GM03348 (cell line): ENCODE results near the gene TCF7L2.

Experiments used
- DNase-seq: peaks from one replicate; pipeline ENCODE4 v3.0.0; 2012; ENCODE audit warnings: low spot score

The TCF7L2 gene

GRCh38 chr10:113000442-113000841 is 50.4 kb downstream of the TCF7L2 start:
- no peak for DNase-seq

DNA sequence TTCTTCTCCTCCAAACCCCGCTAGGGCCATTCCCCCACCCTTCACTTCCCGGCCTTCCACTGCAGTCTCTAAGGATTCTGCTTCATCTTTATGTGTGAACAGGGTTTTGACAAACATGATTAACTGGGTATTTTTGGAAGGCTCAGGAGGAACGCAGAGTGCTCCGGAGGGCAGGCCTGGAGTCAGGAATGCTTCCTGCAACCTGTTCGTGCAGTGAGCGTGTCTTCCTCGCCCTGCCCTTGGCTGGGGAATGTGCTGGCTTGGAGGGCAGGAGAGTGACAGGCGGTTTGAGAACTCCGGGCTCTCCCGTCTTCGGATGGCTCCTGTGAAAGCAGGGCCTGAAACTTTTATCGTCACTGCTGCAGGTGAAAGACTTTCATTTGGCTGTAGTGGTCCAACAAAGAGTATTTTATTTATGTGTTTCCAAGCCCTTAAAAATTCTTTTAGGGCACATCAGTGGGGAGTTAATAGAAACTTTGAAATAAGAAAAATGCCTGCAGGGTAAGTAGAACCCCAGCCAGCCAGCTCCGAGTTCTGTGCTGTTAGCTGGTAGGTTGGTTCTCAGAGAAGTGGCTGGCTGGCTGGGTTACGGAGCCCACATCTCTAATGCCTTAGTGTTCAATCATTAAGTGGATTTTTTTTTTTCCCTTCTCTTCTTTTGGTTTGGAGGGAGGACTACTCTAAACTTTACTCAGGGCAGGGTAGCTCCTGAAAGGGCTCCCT is 51.0 kb downstream of the TCF7L2 start:
- peak; percentile 62 for DNase-seq

DNA sequence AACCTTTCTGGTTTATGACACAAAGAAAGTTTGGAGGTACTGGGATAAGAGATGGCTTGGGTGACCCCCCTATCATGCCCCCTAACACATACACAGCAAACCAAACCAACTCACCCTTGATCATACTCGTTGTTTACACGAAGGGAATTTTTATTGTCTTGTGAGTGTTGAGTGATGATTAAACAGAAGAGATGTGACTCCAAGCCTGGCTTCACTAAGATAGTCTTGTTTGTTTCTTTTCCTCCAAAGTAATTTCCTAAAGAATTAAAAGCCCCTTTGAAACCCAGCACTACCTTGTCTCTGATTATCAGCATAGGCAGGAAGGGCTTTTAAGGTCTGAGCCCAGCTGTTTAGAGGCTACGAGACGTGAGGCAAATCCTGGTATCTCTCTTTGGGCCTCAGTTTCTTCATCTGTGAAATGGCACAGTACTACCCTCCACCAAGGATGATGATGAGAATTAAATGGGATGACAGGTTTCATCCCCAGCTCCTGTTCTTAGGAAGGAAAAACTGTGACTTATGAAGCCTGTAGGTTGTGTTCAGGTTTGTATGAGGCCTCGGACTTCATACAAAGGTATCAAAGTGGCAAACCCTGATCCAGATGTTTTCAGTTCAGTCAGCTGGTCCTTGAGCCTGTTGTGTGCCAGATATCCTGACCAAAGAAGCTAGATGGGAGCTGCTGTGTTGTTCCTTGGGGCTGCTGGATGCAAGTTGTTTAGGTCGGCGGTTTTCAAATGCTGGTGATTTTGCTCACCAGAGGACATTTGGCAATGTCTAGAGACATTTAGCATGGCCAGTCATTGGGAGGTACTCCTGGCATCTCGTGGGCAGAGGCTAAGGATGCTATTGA is 51.8 kb downstream of the TCF7L2 start:
- DNase-seq: no peak

DNA sequence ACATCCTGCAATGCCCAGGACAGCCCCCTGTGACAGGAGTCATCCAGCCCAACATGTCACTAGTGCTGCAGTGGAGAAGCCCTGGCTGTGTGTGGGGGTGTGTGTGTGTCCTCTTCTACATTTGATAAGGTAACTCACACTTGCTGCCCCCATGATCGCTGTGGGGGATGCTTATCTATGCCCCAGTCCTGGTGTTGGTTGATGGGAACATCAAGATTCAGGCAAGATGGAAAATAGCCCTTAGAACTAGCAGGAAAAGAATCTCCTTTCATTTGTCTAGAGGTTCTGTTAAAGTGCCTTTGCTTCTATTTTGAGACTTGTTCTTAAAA is 52.4 kb downstream of the TCF7L2 start:
- no peak for DNase-seq

GRCh38 chr10:113003052-113003451 is 53.0 kb downstream of the TCF7L2 start:
- no peak for DNase-seq

DNA sequence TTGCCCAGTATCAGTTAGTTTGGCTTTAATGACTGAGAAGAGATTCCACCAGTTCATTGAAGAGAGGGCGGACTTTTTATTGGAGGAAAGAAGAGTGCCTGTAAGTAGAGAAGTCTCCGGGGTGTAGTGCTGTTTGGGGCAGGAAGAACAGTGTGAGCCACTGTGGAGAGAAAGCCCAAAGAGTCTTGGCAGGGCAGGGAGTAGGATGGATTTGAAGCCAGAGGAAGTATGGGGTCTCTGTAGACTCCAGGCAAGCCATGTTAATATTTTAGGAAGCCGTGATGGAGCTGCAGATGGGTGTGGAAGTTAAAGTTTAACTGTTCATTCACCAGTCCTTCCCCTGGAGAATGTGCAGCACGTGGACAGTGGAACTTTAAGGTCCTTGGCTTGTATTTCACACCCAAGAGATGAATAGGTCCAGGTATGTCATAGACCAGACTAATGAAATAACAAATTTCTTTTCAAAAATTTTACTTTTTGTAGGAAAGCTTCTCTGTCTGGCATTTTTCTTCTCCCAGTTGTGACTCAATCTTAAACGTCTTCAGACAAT is 54.1 kb downstream of the TCF7L2 start:
- DNase-seq: no peak

DNA sequence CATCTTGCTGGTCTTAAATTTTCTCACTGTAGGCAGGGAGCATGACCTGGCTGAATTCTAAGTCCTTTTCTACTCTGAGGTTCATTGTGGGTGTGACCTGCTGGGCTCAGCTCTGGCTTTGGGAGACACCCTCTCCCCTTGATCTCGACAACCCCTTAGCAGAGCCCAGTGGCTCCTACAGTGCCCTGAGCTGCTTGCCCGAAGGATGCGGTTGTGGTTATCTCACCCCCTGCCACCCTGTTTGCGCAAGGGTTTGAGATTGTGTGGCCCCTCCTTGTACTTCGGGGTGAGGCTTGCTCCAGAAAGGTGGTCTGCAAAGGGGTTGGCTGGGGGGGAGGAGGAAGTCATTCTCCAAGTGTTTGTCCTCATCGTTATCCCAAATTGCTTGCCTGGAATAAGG is 55.3 kb downstream of the TCF7L2 start:
- DNase-seq: no peak

- DNase-seq: no peak
Observed at GRCh38 chr10:113006656-113007342, 56.8 kb downstream of the TCF7L2 start.

GRCh38 chr10:113007343-113007771 is 57.3 kb downstream of the TCF7L2 start:
- DNase-seq: no peak

DNA sequence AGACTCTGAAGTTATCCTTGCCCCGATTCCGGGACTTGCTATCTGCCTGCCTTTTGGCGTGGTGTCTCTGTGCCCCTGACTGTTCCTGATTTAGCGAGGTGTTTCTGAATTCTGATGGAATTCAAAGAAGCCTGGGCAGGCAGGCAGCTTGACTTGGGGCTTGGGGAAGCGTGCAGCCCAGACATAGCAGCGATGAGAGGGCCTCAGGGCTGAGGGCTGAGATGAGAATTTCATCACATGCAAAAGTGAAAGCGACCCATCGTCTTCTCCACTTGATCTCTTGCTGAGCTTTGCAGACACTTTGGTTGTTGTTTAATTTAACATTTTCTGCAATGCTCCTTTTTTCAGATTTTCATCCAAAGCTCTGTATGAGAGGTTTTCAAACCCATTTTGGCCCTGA is 57.8 kb downstream of the TCF7L2 start:
- DNase-seq: peak; percentile 68

- no peak for DNase-seq
Observed at GRCh38 chr10:113011592-113012374, 61.7 kb downstream of the TCF7L2 start.

DNA sequence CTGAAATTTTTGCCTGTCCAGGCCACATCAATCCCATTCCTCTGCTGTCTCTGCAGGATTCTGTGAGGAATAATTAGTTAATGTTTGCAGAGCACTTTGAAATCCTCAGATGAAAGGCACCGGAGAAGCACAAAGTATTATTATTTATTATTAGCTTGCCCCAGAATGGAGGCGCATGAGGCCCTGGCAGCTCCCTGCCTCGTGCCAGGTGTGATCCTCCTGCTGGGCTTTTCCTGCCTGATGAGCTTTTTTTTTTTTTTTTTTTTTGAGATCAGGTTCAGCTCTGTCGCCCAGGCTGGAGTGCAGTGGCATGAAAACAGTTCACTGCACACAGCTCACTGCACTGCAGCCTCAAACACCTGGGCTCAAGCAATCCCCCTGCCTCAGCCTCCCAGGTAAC is 65.2 kb downstream of the TCF7L2 start:
- DNase-seq: no peak

DNA sequence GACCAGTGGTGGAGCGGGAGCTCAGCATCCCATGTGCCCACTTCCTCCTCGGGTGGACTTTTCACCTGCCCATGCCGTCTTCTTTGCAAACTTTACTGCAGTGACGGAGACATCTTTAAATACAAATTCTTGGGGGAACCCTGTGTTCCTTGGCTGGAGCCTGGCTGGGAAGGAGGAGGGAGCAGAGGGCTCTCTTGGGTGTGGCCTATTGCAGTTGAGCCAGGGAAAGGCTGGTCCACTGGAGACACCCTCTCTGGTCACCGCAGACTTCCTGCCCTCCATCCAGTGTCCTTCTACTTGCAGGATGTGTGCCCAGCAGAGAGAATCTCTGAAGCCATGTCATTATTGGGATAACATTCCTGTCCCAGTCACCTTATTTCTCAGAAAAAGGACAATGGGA is 67.3 kb downstream of the TCF7L2 start:
- no peak for DNase-seq

GRCh38 chr10:113018034-113018433 is 68.0 kb downstream of the TCF7L2 start:
- DNase-seq: no peak

DNA sequence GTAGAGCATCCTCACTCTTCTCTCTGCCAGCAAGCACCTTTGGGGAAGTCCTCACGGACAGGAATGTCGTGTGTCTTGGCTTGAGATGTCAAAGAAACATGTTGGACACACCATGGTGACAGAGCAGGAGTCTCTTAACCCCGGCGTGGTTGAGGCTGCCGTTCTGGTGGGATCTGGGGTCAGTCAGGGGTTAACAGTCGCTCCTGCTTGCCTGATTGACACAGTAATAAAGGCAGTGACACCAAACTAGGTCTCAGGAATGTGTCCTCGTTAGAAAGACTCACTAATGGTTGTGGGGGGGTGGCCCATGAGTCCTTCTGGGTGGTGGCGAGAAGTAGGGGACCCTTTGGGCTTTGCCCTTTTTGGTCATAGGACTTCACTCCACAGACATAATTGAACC is 69.0 kb downstream of the TCF7L2 start:
- no peak for DNase-seq

GRCh38 chr10:113019692-113020474 is 69.8 kb downstream of the TCF7L2 start:
- no peak for DNase-seq

GRCh38 chr10:113020475-113020753 is 70.4 kb downstream of the TCF7L2 start:
- no peak for DNase-seq

DNA sequence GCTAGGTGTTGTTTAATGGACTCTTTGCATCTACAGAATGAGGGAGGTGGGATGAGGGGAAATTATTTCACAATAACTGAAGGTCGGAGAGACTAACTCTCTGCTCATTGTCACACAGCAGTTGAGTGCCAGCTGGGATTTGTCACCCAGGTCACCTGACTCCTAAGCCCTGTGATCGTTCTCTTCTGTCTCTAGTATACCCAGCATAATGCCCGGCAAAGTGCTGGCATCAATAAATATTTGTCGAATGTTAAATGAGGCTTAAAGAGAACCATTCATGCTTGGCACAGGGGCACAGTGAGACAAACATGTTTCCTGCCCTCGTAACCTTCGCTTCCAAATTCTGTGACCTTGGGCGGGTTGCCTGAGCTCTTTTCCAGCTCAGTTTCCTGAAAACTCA is 70.8 kb downstream of the TCF7L2 start:
- no peak for DNase-seq

DNA sequence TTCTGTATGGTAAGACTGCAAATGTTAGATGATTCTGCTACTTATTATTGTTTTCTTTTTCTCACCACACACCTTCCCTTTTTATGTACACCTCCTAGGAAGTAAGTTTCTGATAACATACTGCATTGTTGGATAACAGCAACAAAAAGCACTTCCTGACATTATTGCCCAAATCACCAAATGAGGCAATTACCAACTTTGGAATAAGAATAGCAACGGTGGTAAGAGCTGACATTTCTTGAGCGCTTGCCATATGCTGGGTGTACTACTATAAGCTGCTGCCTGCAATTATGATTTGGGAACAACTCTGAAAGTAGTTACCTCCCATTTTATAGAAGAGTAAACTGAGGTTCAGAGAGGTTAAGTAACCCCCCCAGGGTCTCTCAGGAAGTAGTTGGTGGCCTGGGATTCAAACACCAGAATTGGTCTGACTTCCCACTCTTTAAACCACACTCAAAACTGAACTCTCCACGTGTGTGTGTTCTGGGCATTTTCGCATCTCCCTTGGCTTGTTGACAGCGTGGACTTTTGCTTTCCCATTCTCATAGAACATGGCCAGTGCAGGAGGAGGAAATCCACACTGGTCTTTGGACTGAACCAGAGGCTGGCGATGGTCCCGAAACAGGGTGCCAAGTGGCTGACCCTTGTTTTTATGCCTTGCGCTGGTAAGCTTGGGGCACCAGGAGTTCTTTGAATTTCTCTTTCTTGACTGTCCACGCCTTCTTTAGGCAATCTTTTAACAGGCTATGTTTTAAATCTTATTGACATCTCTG is 71.4 kb downstream of the TCF7L2 start:
- DNase-seq: no peak

GRCh38 chr10:113022265-113022664 is 72.2 kb downstream of the TCF7L2 start:
- no peak for DNase-seq

- no peak for DNase-seq
Observed at GRCh38 chr10:113023017-113023416, 73.0 kb downstream of the TCF7L2 start.
